Natural killer cell (primary cell): ENCODE data around the gene SETBP1. TPM values are rescaled to one million over a fixed set of nuclear protein-coding genes. Genes with fewer than 3 reads are reported as not detected.

Source experiments
- ATAC-seq, 3 donors: fragments of 150-1000 bp in 2 of 3; fragments of 200-7000 bp in 1 of 3; cut with Tn5 transposase; 1 replicate in 1 of 3; 2 replicates in 2 of 3; pipeline ENCODE4 v1.10.0; 2021; ENCODE audit warnings: mild to moderate bottlenecking in 2 of 3, moderate library complexity in 2 of 3
- DNase-seq, 2 donors: peaks; one replicate each; pipeline versions ENCODE4 v3.0.0 to v3.0.0-alpha.2; 2013 to 2021; ENCODE audit warnings: mixed read lengths in 1 of 2
- H3K27ac ChIP-seq: one replicate; pipeline ENCODE4 v1.5.1; 2013; ENCODE audit warnings: mild to moderate bottlenecking, low read length
- H3K27me3 ChIP-seq: one replicate; pipeline ENCODE4 v1.6.1; 2013; ENCODE audit warnings: low read length; ENCODE audit not compliant: control insufficient read depth, insufficient read depth
- H3K36me3 ChIP-seq: one replicate; pipeline ENCODE4 v1.6.1; 2013; ENCODE audit warnings: low read length; ENCODE audit not compliant: control insufficient read depth, insufficient read depth
- H3K4me1 ChIP-seq: one replicate; pipeline ENCODE4 v1.6.1; 2013; ENCODE audit warnings: low read length; ENCODE audit not compliant: control insufficient read depth, insufficient read depth
- H3K4me3 ChIP-seq: one replicate; pipeline ENCODE4 v1.5.1; 2013; ENCODE audit warnings: low read length
- H3K9me3 ChIP-seq: one replicate; pipeline ENCODE4 v1.6.1; 2013; ENCODE audit warnings: low read length; ENCODE audit not compliant: control insufficient read depth, insufficient read depth
- H3K27ac Mint-ChIP-seq, 2 donors: one replicate each; pipeline ENCODE4 v1.8.0; 2022; ENCODE audit warnings: mild to moderate bottlenecking in 2 of 2, mixed read lengths in 2 of 2, moderate library complexity in 1 of 2
- H3K27me3 Mint-ChIP-seq, 2 donors: one replicate each; pipeline ENCODE4 v1.8.0; 2022; ENCODE audit warnings: low read depth in 2 of 2, mixed read lengths in 2 of 2
- H3K36me3 Mint-ChIP-seq: one replicate; pipeline ENCODE4 v1.8.0; 2022; ENCODE audit warnings: mixed read lengths
- H3K4me1 Mint-ChIP-seq, 2 donors: one replicate each; pipeline ENCODE4 v1.8.0; 2022; ENCODE audit warnings: mixed read lengths in 2 of 2
- H3K4me3 Mint-ChIP-seq: one replicate; pipeline ENCODE4 v1.8.0; 2022; ENCODE audit warnings: mild to moderate bottlenecking, moderate library complexity, mixed read lengths
- H3K9me3 Mint-ChIP-seq, 2 donors: one replicate each; pipeline ENCODE4 v1.8.0; 2022; ENCODE audit warnings: mixed read lengths in 2 of 2
- WGBS: methylation state at CpG from one replicate; pipeline ENCODE4 v1.1.7; 2013; ENCODE audit warnings: missing lambda C conversion rate; ENCODE audit not compliant: insufficient coverage; 5-methylcytosine and 5-hydroxymethylcytosine counted together
- intact Hi-C: fragments of 100-400 bp; cut with micrococcal nuclease; formaldehyde crosslinking; loops from one replicate; pipeline ENCODE4 v1.14.2; 2022
- total RNA-seq, 4 donors: library from RNA; stranded (reverse); fragments of 120-200 nt in 1 of 4; gene quantifications; one replicate each; pipeline versions ENCODE4 v1.2.3 to v1.2.4, GENCODE V29; 2013 to 2022
- TF ChIP-seq, protein P1 (sequence below): fragments of 200-600 bp; IDR thresholded peaks from one replicate; pipeline ENCODE4 v1.8.0; 2022; ENCODE audit warnings: antibody characterized with exemption

SETBP1 gene
- total RNA-seq, 3 donors from 2014 or later (not counting 1 experiment from before 2014, with no cell fraction given), result 36.0 to 46.6 (median 41.2) TPM

DNA sequence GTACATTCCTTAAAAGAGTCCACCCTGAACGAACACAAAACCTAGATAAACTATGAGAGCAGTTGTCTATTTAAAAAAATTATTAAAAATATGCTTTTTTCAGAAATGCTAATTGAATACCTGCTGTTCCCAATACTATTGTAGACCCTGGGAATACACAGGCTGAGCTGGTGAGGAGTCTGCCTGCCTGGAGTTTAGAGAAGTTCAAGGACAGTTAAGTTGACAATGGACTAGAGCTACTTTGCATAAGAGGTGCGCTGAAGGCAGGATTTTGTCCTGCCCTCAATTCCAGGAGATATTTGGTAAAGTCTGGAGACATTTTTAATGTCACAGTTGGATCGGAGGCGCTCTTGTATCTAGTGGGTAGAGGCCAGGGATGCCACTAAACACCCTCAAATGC lies 110.2 kb downstream of the SETBP1 start:
- intact Hi-C loops, result no loop called here
- no peak overlapping the region for H3K27ac ChIP-seq
- no peak overlapping the region for H3K4me3 ChIP-seq
- H3K4me1 Mint-ChIP-seq, result peaks cover 15 to 18% of the 10 kb centered on the region in 2 donors
- H3K9me3 ChIP-seq, result no peaks in the 10 kb centered on the region
- no peaks in the 10 kb centered on the region for H3K36me3 Mint-ChIP-seq
- no peaks in the 10 kb centered on the region for H3K9me3 Mint-ChIP-seq
- no peaks in the 10 kb centered on the region for H3K36me3 ChIP-seq
- ATAC-seq, result no peak
- 98% methylated on average over 3 of the region's 4 CpGs for WGBS
- DNase-seq, result no peak
- no peaks in the 10 kb centered on the region for H3K27me3 ChIP-seq
- TF ChIP-seq, protein P1, sequence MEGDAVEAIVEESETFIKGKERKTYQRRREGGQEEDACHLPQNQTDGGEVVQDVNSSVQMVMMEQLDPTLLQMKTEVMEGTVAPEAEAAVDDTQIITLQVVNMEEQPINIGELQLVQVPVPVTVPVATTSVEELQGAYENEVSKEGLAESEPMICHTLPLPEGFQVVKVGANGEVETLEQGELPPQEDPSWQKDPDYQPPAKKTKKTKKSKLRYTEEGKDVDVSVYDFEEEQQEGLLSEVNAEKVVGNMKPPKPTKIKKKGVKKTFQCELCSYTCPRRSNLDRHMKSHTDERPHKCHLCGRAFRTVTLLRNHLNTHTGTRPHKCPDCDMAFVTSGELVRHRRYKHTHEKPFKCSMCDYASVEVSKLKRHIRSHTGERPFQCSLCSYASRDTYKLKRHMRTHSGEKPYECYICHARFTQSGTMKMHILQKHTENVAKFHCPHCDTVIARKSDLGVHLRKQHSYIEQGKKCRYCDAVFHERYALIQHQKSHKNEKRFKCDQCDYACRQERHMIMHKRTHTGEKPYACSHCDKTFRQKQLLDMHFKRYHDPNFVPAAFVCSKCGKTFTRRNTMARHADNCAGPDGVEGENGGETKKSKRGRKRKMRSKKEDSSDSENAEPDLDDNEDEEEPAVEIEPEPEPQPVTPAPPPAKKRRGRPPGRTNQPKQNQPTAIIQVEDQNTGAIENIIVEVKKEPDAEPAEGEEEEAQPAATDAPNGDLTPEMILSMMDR, result no peak
- H3K4me3 Mint-ChIP-seq, result no peak overlapping the region
- no peak overlapping the region for H3K27ac Mint-ChIP-seq
- H3K4me1 ChIP-seq, result no peaks in the 10 kb centered on the region
- no peaks in the 10 kb centered on the region for H3K27me3 Mint-ChIP-seq

DNA sequence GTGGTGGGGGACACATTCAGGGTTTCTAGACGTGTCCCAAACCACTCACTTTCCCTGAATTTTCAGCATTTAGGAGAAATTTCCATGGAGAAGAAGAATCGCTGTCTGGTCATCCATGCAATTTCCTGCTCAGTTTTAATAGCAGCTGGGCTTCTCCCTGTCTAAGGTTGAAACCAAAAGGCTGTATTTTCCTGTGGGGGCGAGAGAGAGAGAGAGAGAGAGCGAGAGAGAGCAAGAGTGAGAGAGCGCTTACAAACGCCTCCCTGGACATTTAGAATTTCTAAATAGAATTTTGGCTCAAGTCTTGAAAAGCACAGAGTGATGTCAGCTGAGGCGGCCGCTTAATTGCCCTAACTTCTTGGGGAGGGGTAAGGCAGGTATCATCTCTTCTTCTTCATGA lies 110.8 kb downstream of the SETBP1 start:
- H3K9me3 ChIP-seq, result no peaks in the 10 kb centered on the region
- no peaks in the 10 kb centered on the region for H3K4me1 ChIP-seq
- H3K4me3 ChIP-seq, result no peak overlapping the region
- WGBS, result 84% methylated on average over 8 of the region's 8 CpGs
- no peak overlapping the region for H3K4me3 Mint-ChIP-seq
- intact Hi-C loops, result no loop called here
- no peak overlapping the region for H3K27ac Mint-ChIP-seq
- H3K27me3 Mint-ChIP-seq, result no peaks in the 10 kb centered on the region
- no peaks in the 10 kb centered on the region for H3K27me3 ChIP-seq
- H3K27ac ChIP-seq, result no peak overlapping the region
- ATAC-seq, result no peak
- H3K36me3 ChIP-seq, result no peaks in the 10 kb centered on the region
- no peaks in the 10 kb centered on the region for H3K9me3 Mint-ChIP-seq
- H3K36me3 Mint-ChIP-seq, result no peaks in the 10 kb centered on the region
- H3K4me1 Mint-ChIP-seq, result peaks cover 8 to 13% of the 10 kb centered on the region in 2 donors
- no peak for DNase-seq
- TF ChIP-seq, protein P1, result no peak

DNA sequence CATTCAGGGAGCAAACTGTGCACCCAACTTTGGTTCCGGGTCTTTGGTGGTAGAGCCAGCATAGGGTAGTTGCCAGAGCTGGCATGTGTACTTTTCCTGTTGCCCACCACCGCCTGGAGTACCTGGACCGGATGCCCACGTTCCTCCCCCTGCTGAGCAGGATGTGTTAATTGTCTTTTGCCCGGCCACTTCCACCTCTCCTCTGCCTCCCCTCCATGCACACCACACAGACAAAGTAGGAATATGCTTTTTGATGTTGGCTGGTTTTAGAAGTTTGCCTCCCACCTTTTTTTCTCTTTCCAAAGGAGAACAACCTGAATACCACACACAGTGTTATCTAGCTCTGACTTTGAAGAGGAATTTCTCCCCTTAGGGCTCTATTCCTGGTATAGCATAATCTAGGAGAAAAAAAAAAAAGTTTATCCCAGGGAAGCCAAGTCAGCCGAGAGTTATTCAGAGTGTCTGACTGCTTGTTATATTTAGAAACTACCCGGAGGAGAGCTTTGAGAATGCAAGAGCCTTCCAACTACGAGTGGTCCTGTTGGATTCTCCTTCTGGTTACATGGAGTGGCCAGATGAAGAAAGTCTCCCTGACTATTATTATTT lies 111.9 kb downstream of the SETBP1 start:
- Histone ChIP-seq H3K36me3 (no peaks in the 10 kb centered on the region), H3K9me3 (no peaks in the 10 kb centered on the region), H3K27ac (no peak overlapping the region), H3K27me3 (no peaks in the 10 kb centered on the region), H3K4me3 (no peak overlapping the region), H3K4me1 (no peaks in the 10 kb centered on the region)
- H3K9me3 Mint-ChIP-seq, result no peaks in the 10 kb centered on the region
- DNase-seq (no peak), ATAC-seq (no peak)
- peaks cover 0 to 10% of the 10 kb centered on the region in 2 donors for H3K4me1 Mint-ChIP-seq
- H3K36me3 Mint-ChIP-seq, result no peaks in the 10 kb centered on the region
- no peaks in the 10 kb centered on the region for H3K27me3 Mint-ChIP-seq
- H3K4me3 Mint-ChIP-seq, result no peak overlapping the region
- intact Hi-C loops, result no loop called here
- TF ChIP-seq, protein P1, result no peak
- 89% methylated on average over 8 of the region's 8 CpGs for WGBS
- H3K27ac Mint-ChIP-seq, result no peak overlapping the region

DNA sequence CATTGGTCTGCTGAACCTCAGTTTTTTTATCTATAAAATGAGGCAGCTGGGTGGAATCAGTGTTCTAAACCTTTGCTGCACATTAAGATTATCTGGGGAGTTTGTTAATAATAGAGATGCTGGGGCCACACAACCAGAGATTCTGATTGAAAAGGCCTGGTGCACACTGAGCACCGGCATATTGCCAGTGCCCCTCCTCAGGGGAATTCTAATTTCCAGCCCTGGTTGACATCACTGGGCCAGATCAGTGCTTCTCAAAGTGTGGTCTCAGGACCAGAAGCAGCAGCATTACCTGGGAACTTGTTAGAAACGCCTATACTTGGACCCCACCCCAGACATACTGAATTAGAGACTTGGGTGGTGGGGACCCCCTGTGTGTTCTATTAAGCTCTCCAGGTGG lies 112.5 kb downstream of the SETBP1 start:
- 100% methylated on average over 1 of the region's 2 CpGs for WGBS
- Mint-ChIP-seq H3K9me3 (no peaks in the 10 kb centered on the region), H3K27me3 (no peaks in the 10 kb centered on the region), H3K27ac (no peak overlapping the region), H3K4me3 (no peak overlapping the region), H3K4me1 (peaks cover 0 to 10% of the 10 kb centered on the region in 2 donors), H3K36me3 (no peaks in the 10 kb centered on the region)
- ATAC-seq (no peak), DNase-seq (no peak)
- H3K9me3 ChIP-seq, result no peaks in the 10 kb centered on the region
- TF ChIP-seq, protein P1, result no peak
- no peaks in the 10 kb centered on the region for H3K36me3 ChIP-seq
- no peak overlapping the region for H3K27ac ChIP-seq
- H3K4me1 ChIP-seq, result no peaks in the 10 kb centered on the region
- H3K4me3 ChIP-seq, result no peak overlapping the region
- H3K27me3 ChIP-seq, result no peaks in the 10 kb centered on the region
- intact Hi-C loops, result no loop called here
